Central memory CD8-positive, alpha-beta T cell (primary cell): ENCODE measurements around the gene SGIP1.

Source experiments
- ATAC-seq: fragments of 150-1000 bp; cut with Tn5 transposase; replicated peaks from 2 replicates; pipeline ENCODE4 v1.10.0; 2022; ENCODE audit warnings: mild to moderate bottlenecking, moderate FRiP score, moderate number of reproducible peaks; ENCODE audit not compliant: poor library complexity, severe bottlenecking; ENCODE audit errors: extremely low read depth
- DNase-seq, 2 donors: peaks; one replicate each; pipeline ENCODE4 v3.0.0; 2021; ENCODE audit warnings: low spot score in 2 of 2
- H3K27ac Mint-ChIP-seq: one replicate; pipeline ENCODE4 v1.8.0; 2022; ENCODE audit warnings: low read depth, mild to moderate bottlenecking, moderate library complexity, mixed read lengths
- H3K27me3 Mint-ChIP-seq: one replicate; pipeline ENCODE4 v1.8.0; 2022; ENCODE audit warnings: mixed read lengths
- H3K36me3 Mint-ChIP-seq: one replicate; pipeline ENCODE4 v1.8.0; 2022; ENCODE audit warnings: mild to moderate bottlenecking, moderate library complexity, mixed read lengths; ENCODE audit not compliant: insufficient read depth
- H3K4me1 Mint-ChIP-seq: one replicate; pipeline ENCODE4 v1.8.0; 2022; ENCODE audit warnings: mixed read lengths
- H3K4me3 Mint-ChIP-seq: one replicate; pipeline ENCODE4 v1.8.0; 2022; ENCODE audit warnings: mild to moderate bottlenecking, moderate library complexity, mixed read lengths
- H3K9me3 Mint-ChIP-seq: one replicate; pipeline ENCODE4 v1.8.0; 2022; ENCODE audit warnings: mixed read lengths

SGIP1 gene

DNA sequence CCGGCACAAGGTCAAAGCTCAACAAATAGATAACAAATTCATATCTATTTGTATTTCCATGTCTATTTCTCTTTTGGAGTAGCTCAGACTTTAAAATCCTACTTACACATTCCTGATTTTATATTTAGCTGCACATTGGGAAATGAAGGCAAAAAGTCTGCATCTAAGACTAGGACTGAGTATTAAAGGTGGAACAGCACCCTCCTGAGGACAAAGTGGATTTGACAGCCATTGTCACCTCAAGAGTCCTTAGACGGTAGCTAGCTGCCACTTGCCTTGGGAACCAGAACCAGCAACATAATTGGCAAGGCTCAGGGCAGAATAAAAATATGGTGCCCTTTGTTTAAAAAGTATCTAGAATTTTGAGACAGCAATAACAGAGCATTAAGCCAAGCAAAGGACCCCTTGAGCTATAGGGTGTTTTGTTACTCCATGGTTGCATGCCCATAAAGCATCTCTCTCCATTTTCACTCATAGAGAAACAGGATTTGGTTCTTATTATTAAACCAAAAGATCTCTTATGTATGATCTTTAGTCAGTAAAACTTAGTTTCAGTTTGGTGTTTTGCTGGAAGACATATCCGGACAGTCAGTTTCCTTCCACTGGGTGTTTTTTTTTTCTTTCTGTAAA, 30.0 kb upstream of the SGIP1 start:
- Mint-ChIP-seq H3K4me1 (no peaks in the 10 kb centered on the region), H3K4me3 (no peak overlapping the region), H3K27me3 (peaks cover 61% of the 10 kb centered on the region), H3K27ac (no peak overlapping the region), H3K36me3 (no peaks in the 10 kb centered on the region), H3K9me3 (no peaks in the 10 kb centered on the region)
- DNase-seq (no peak), ATAC-seq (no peak)

DNA sequence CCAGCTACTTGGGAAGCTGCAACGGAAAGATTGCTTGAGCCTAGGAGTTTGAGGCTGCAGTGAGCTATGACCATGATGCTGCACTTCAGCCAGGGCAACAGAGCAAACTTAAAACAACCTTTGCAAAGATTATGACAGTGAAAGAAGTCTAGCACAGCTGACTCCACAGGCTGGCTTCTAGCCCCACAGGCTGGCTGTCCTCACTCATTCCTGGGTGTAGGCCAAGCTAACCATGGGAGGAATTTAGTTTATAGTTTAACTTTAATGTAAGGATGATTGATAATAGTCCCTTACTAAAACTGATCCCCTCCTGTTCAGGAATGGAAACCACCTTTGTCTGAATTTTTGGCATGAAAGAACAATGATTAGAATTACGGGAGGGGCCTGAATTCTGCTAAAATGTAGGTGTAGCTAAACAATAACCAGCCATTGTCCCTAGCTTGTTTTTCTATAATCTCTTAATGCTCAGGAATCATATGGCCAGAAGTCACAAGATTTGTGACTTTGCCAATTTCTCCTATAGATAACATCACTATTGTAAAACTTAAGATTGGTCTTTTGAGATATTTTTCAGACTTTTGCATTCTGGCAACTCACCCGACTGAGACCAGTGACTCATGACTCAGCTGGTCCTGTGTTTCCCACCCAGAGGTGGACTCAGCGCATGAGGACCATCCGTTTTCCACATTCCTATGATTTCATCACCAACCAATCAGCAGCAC, 28.1 kb upstream of the SGIP1 start:
- no peaks in the 10 kb centered on the region for H3K36me3 Mint-ChIP-seq
- H3K4me1 Mint-ChIP-seq = no peaks in the 10 kb centered on the region
- no peak overlapping the region for H3K27ac Mint-ChIP-seq
- no peak for DNase-seq
- H3K9me3 Mint-ChIP-seq = no peaks in the 10 kb centered on the region
- ATAC-seq = no peak
- no peak overlapping the region for H3K4me3 Mint-ChIP-seq
- peaks cover 62% of the 10 kb centered on the region for H3K27me3 Mint-ChIP-seq

DNA sequence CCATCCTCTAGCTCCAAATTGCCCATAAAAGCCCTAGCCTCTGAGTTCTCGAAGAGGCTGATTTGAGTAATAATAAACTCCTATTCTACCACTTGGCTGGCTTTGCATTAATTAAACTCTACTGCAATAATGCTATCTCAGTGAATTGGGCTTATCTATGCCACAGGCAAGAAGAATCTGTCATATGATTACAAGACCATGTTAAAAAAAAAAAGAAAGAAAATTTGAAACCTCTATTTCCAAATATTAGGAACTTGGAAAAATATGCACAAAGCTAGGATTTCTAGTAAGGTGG, 27.6 kb upstream of the SGIP1 start:
- peaks cover 66% of the 10 kb centered on the region for H3K27me3 Mint-ChIP-seq
- H3K27ac Mint-ChIP-seq = no peak overlapping the region
- ATAC-seq (no peak), DNase-seq (no peak)
- no peak overlapping the region for H3K4me3 Mint-ChIP-seq
- no peaks in the 10 kb centered on the region for H3K9me3 Mint-ChIP-seq
- no peaks in the 10 kb centered on the region for H3K4me1 Mint-ChIP-seq
- no peaks in the 10 kb centered on the region for H3K36me3 Mint-ChIP-seq

DNA sequence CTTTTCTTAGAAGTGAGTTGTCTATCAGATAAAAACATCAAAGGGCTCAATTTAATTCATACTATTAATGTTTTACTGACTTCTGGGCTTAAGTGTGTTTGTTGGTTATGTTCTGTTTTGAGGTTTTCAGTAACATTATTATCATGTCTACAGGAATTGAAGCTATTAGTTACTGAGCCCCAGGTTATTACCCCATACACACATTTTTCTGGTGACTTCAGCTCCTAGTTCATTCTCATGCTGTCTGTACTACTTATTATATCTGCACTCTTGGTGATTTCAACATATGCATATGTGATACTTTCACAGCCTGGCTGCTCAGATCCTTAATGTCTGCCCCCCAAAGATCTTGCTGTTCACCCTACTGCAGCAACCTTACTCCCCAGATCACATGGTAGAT, 27.0 kb upstream of the SGIP1 start:
- H3K4me1 Mint-ChIP-seq = no peaks in the 10 kb centered on the region
- H3K27me3 Mint-ChIP-seq = peaks cover 66% of the 10 kb centered on the region
- DNase-seq = no peak
- H3K27ac Mint-ChIP-seq = no peak overlapping the region
- no peaks in the 10 kb centered on the region for H3K9me3 Mint-ChIP-seq
- no peak overlapping the region for H3K4me3 Mint-ChIP-seq
- no peaks in the 10 kb centered on the region for H3K36me3 Mint-ChIP-seq
- no peak for ATAC-seq

DNA sequence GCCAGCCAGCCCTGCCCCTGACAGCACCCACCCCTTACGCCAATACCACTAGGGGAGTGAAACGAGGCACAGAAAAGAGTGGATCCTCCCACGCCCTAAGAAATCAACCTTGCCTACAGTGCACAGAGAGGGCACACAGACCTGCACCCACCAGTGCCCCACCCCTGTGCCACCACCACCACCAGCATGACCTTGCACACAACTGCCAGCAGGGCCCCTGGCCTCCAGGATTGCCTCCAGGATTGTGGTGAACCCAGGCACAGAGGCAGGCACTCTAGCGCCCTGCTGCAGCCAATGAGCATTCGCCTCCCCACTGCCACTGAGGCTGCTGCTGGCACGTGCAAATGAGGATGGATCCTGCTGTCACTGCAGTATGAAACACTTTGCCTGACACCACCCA, 23.5 kb upstream of the SGIP1 start:
- Mint-ChIP-seq H3K4me3 (no peak overlapping the region), H3K4me1 (no peaks in the 10 kb centered on the region), H3K9me3 (no peaks in the 10 kb centered on the region), H3K27me3 (peaks cover 91% of the 10 kb centered on the region), H3K36me3 (no peaks in the 10 kb centered on the region), H3K27ac (no peak overlapping the region)
- no peak for DNase-seq
- no peak for ATAC-seq

DNA sequence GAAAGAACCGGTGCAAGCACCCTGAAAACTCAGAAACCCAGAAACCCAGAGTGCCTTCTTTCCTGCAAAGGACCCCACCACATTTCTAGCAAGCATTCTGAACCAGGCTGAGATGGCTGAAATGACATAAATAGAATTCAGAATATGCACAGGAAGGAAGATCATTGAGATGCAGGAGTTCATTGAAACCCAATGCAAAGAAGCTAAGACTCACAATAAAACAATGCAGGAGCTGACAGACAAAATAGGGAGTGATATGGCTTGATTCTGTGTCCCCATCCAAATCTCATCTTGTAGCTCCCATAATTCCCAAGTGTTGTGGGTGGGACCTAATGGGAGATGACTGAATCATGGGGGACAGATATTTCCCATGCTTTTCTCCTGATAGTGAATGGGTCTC, 22.8 kb upstream of the SGIP1 start:
- Mint-ChIP-seq H3K27ac (no peak overlapping the region), H3K9me3 (no peaks in the 10 kb centered on the region), H3K27me3 (peaks cover 99% of the 10 kb centered on the region), H3K4me1 (no peaks in the 10 kb centered on the region), H3K4me3 (no peak overlapping the region), H3K36me3 (no peaks in the 10 kb centered on the region)
- ATAC-seq = no peak
- DNase-seq = no peak

DNA sequence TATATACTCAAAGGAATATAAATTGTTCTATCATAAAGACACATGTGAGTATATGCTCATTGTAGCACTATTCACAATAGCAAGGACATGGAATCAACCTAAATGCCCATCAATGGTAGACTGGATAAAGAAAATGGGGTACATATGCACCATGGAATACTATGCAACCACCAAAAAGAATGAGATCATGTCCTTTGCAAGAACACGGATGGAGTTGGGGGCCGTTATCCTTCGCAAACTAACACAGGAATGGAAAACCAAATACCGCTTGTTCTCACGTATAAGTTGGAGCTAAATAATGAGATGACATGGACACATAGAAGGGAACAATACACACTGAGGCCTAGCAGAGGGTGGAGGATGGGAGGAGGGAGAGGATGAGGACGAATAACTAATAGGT, 16.0 kb upstream of the SGIP1 start:
- peaks cover 50% of the 10 kb centered on the region for H3K27me3 Mint-ChIP-seq
- H3K4me1 Mint-ChIP-seq = no peaks in the 10 kb centered on the region
- no peak overlapping the region for H3K4me3 Mint-ChIP-seq
- ATAC-seq (no peak), DNase-seq (no peak)
- no peaks in the 10 kb centered on the region for H3K36me3 Mint-ChIP-seq
- H3K9me3 Mint-ChIP-seq = no peaks in the 10 kb centered on the region
- no peak overlapping the region for H3K27ac Mint-ChIP-seq

DNA sequence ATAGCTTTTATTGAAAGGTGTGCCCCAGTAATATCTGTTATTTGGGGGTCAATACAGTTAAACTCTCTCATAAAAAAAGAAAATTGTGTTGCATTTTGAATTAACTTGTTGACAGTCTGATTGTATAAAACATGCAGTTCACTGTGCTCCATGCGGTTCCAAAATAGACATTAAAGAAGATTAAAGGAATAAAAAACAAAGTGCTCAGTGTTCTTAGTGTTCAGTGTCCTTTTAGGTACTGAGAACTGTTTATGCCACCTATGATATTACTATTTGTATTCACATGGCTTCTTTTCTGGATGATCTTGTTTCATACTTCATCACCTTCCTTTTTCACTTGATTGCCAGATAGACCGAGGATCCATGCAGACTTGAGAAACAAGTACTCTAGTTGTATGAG, 15.3 kb upstream of the SGIP1 start:
- no peak overlapping the region for H3K4me3 Mint-ChIP-seq

DNA sequence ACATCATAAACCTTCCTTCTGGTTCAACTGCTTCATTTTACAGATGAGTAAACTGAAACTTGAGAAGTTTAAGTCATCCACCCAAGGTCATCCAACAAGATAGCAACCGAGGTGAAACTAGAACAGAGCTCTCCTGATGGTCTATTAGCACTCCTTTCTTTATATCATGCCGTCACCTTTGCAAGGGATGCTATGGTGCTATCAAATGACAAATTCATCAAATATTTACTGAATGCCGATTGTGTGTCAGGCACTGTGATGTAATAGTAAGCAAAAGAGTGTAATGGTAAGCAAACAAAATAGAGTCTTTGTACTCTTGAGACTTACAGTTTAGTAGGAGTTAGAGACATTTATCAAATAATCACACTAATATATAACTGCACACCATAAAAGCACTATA, 14.0 kb upstream of the SGIP1 start:
- Mint-ChIP-seq H3K36me3 (no peaks in the 10 kb centered on the region), H3K9me3 (no peaks in the 10 kb centered on the region), H3K27ac (no peak overlapping the region), H3K27me3 (peaks cover 30% of the 10 kb centered on the region), H3K4me3 (no peak overlapping the region), H3K4me1 (no peaks in the 10 kb centered on the region)
- DNase-seq = no peak
- ATAC-seq = no peak

More for the DNA sequence above, 15.3 kb upstream of the SGIP1 start:
- Mint-ChIP-seq H3K27me3 (peaks cover 43% of the 10 kb centered on the region), H3K36me3 (no peaks in the 10 kb centered on the region), H3K4me1 (no peaks in the 10 kb centered on the region), H3K9me3 (no peaks in the 10 kb centered on the region), H3K27ac (no peak overlapping the region)
- DNase-seq (no peak), ATAC-seq (no peak)

DNA sequence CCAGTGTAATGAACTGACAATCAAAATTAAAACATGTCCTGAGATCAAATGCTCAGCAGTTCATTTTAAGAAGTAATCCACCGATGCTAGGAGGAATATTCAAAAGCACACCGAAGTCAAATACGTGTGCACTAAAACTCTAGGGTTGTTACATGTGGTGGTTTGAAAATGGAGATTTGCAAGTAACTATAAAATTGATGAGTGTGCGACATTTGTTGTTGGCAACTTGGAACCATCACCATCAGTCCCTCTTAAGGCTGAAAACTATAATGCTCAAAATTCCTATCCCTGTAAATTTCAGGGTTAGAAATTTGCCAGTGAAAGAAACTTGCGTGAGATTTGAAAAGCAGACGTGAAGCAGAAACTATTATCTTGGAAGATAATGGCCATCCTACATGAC, 13.3 kb upstream of the SGIP1 start:
- Mint-ChIP-seq H3K27ac (no peak overlapping the region), H3K4me1 (no peaks in the 10 kb centered on the region), H3K36me3 (no peaks in the 10 kb centered on the region), H3K9me3 (no peaks in the 10 kb centered on the region), H3K4me3 (no peak overlapping the region), H3K27me3 (peaks cover 23% of the 10 kb centered on the region)
- ATAC-seq (no peak), DNase-seq (no peak)

DNA sequence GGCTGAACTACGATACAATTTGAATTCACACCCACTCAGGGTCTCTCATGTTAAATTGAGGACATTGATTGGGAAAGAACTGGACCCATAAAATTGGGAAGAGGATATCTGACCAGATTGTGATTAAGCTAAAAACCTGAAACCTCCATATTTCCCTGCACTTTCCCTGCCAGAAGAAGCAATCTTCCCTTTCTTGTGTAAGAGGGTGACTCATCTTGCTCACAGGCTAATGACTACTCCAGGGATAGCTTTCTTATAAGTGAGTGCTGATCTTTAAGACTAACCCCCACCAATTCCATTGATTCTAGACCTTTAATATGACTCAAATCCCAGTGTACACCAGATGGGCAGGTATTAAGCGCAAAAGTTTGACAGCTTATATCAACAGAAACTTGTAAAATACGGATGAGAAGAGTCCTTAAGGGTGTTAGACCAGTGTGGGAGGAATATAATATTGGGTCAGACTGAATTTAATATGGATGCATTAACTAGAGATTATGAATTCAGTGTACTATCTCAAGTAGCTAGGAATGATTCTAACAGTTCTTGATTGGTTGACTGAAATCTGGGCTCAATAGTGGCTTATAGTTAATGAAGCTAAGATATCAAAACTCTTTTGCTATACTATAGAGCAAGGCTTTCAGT, 12.1 kb upstream of the SGIP1 start:
- H3K4me1 Mint-ChIP-seq = no peaks in the 10 kb centered on the region
- H3K36me3 Mint-ChIP-seq = no peaks in the 10 kb centered on the region
- no peak for DNase-seq
- no peaks in the 10 kb centered on the region for H3K9me3 Mint-ChIP-seq
- no peak overlapping the region for H3K4me3 Mint-ChIP-seq
- no peak overlapping the region for H3K27ac Mint-ChIP-seq
- peaks cover 11% of the 10 kb centered on the region for H3K27me3 Mint-ChIP-seq
- ATAC-seq = no peak

DNA sequence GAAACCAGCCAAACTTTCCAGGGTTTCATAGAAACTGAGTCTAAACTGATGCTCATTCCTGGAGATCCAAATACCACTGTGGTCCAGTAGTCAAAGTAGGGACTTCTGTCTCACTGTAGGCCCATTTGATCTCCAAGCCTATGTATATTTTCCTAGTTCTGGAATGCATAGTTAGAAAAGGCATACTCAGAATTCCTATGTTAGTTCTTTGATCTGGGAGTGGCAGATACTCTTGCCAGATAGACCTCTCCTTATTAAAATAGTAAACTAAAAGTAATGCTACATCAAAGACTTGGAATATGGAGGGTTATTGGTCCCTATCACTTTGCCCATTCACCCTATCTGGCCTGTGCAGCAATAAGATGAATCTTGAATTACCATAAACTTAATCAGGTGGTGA, 10.4 kb upstream of the SGIP1 start:
- Mint-ChIP-seq H3K4me3 (no peak overlapping the region), H3K27me3 (peaks cover 2% of the 10 kb centered on the region), H3K27ac (no peak overlapping the region), H3K36me3 (no peaks in the 10 kb centered on the region), H3K4me1 (no peaks in the 10 kb centered on the region), H3K9me3 (no peaks in the 10 kb centered on the region)
- ATAC-seq (no peak), DNase-seq (no peak)

DNA sequence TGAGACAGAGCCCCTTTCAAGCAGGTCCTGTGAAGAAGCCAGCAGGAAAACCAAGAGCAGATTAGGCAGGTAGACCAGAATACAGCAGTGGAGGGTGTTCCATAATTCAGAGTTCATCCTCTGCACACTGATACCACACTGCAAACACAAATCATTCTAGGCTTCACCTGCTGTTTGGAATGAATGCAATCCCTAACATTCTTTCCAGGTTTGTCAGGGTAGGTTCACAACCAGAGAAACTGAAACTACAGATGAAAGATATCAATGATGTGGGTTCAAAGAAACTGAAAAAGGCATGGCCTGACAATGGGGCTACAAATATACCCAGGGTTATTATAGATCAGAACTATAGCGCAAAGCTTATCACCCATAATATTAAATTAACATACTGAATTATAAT, 8.9 kb upstream of the SGIP1 start:
- ATAC-seq (no peak), DNase-seq (no peak)
- no peaks in the 10 kb centered on the region for H3K36me3 Mint-ChIP-seq
- peaks cover 17% of the 10 kb centered on the region for H3K27me3 Mint-ChIP-seq
- H3K27ac Mint-ChIP-seq = no peak overlapping the region
- no peaks in the 10 kb centered on the region for H3K4me1 Mint-ChIP-seq
- H3K9me3 Mint-ChIP-seq = no peaks in the 10 kb centered on the region
- H3K4me3 Mint-ChIP-seq = no peak overlapping the region
